MM.1S (cell line): Measurements from ENCODE around the gene AQR.

ENCODE experiments used
- DNase-seq: peaks from one replicate; pipeline ENCODE4 v3.0.0-alpha.2; 2015
- H2AFZ ChIP-seq: fragments of 300-600 bp; sonication (generic); 2 replicates; pipeline ENCODE4 v1.6.0; 2016; ENCODE audit warnings: antibody characterized with exemption, low read length
- H3F3A ChIP-seq: fragments of 300-600 bp; sonication (generic); 2 replicates; pipeline ENCODE4 v1.6.1; 2016; ENCODE audit warnings: mild to moderate bottlenecking, antibody characterized with exemption, low read length, moderate library complexity, mixed read lengths; ENCODE audit not compliant: insufficient read depth
- H3K27ac ChIP-seq: fragments of 300-600 bp; sonication (generic); 2 replicates; pipeline ENCODE4 v1.5.1; 2016; ENCODE audit warnings: mild to moderate bottlenecking, low read length
- H3K27me3 ChIP-seq: fragments of 300-600 bp; sonication (generic); replicated peaks from 2 replicates; pipeline ENCODE4 v1.6.0; 2016; ENCODE audit warnings: low read length; ENCODE audit not compliant: insufficient read depth
- H3K36me3 ChIP-seq: fragments of 300-600 bp; sonication (generic); replicated peaks from 2 replicates; pipeline ENCODE4 v1.6.1; 2016; ENCODE audit warnings: mild to moderate bottlenecking, low read length, mixed read lengths; ENCODE audit not compliant: insufficient read depth
- H3K4me1 ChIP-seq: fragments of 300-600 bp; sonication (generic); 2 replicates; pipeline ENCODE4 v1.6.1; 2016; ENCODE audit warnings: low read length, mixed read lengths
- H3K4me2 ChIP-seq: fragments of 300-600 bp; sonication (generic); 2 replicates; pipeline ENCODE4 v1.6.0; 2016; ENCODE audit warnings: low read depth, low read length
- H3K4me3 ChIP-seq: fragments of 300-600 bp; sonication (generic); 2 replicates; pipeline ENCODE4 v1.5.1; 2016; ENCODE audit warnings: low read length, mixed read lengths
- H3K79me2 ChIP-seq: fragments of 300-600 bp; sonication (generic); 2 replicates; pipeline ENCODE4 v1.6.1; 2016; ENCODE audit warnings: mixed run types, low read length, mixed read lengths
- H3K9ac ChIP-seq: fragments of 300-600 bp; sonication (generic); 2 replicates; pipeline ENCODE4 v1.6.1; 2016; ENCODE audit warnings: low read length, mixed read lengths
- H3K9me2 ChIP-seq: fragments of 300-600 bp; sonication (generic); replicated peaks from 2 replicates; pipeline ENCODE4 v1.6.1; 2016; ENCODE audit warnings: mild to moderate bottlenecking, low read length, mixed read lengths; ENCODE audit not compliant: insufficient read depth
- H3K9me3 ChIP-seq: fragments of 300-600 bp; sonication (generic); replicated peaks from 2 replicates; pipeline ENCODE4 v1.6.1; 2016; ENCODE audit warnings: mild to moderate bottlenecking, low read length, mixed read lengths; ENCODE audit not compliant: insufficient read depth
- H4K20me1 ChIP-seq: fragments of 300-600 bp; sonication (generic); 2 replicates; pipeline ENCODE4 v1.6.1; 2016; ENCODE audit warnings: mild to moderate bottlenecking, low read length, moderate library complexity, mixed read lengths; ENCODE audit not compliant: insufficient read depth
- EZH2 ChIP-seq: fragments of 300-600 bp; sonication (generic); optimal IDR thresholded peaks from 2 replicates; pipeline ENCODE3; 2017; ENCODE audit warnings: low read depth, mild to moderate bottlenecking, antibody characterized with exemption, low read length, mixed read lengths
- EZH2phosphoT487 ChIP-seq: fragments of 300-600 bp; sonication (generic); IDR thresholded peaks from 2 replicates; pipeline ENCODE4 v1.6.1; 2018; ENCODE audit warnings: antibody characterized with exemption, low read length
- TF ChIP-seq, protein P1 (sequence below): fragments of 300-600 bp; sonication (generic); IDR thresholded peaks from 2 replicates; pipeline ENCODE4 v1.5.1; 2016; ENCODE audit warnings: antibody characterized with exemption, low read length, mixed read lengths

The AQR gene

DNA sequence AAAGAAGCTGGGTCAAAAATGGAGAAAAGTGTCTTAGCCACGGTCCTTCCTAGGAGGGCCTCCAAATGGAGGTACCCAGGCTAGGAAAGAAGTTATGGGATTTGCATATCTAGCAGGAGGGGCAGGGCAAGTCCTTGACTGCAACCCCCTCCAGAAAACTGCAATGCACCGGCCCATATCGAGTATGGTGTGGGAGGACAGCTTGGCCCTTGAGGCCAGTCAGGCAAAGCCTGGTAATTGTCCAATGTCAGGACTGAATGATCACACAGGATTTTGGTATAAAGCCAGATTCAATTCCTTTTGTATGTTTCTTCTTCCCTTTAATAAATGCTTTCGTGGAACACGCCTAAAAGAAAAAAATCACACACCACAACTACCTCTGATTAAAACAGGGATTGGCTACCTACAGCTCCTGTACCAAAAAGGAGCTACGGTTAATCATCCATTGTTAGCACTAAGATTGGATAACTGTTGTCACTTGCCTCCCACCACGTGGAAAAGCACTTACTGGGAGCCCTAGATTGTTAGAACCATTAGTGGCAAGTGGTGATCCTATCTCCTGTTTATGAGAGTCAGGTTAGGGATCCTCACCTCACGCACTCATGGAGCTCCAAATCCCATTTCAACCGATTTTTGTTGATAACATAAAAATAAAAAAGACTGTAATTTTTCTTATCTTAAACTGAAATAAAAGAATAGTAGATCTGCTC is 17.4 kb upstream of the AQR start:
- DNase-seq: no peak
- Histone ChIP-seq H4K20me1 (no peaks in the 10 kb centered on the region), H3K9me3 (no peaks in the 10 kb centered on the region), H3K27ac (peak overlapping the region; percentile 81; the same call in 1 of the 2 replicates), H3K27me3 (no peaks in the 10 kb centered on the region), H3K4me2 (peak overlapping the region; percentile 96), H3K79me2 (peaks cover 53% of the 10 kb centered on the region), H3K36me3 (peaks cover 4% of the 10 kb centered on the region; the same call in 1 of the 2 replicates), H3K4me1 (peaks cover 20% of the 10 kb centered on the region), H3F3A (no peaks in the 10 kb centered on the region), H3K9ac (peak overlapping the region; percentile 96), H2AFZ (no peak overlapping the region), H3K9me2 (no peaks in the 10 kb centered on the region), H3K4me3 (peak overlapping the region; percentile 93)
- TF ChIP-seq, protein P1, sequence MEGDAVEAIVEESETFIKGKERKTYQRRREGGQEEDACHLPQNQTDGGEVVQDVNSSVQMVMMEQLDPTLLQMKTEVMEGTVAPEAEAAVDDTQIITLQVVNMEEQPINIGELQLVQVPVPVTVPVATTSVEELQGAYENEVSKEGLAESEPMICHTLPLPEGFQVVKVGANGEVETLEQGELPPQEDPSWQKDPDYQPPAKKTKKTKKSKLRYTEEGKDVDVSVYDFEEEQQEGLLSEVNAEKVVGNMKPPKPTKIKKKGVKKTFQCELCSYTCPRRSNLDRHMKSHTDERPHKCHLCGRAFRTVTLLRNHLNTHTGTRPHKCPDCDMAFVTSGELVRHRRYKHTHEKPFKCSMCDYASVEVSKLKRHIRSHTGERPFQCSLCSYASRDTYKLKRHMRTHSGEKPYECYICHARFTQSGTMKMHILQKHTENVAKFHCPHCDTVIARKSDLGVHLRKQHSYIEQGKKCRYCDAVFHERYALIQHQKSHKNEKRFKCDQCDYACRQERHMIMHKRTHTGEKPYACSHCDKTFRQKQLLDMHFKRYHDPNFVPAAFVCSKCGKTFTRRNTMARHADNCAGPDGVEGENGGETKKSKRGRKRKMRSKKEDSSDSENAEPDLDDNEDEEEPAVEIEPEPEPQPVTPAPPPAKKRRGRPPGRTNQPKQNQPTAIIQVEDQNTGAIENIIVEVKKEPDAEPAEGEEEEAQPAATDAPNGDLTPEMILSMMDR: no peak
- TF ChIP-seq EZH2 (no peak), EZH2phosphoT487 (no peak)

DNA sequence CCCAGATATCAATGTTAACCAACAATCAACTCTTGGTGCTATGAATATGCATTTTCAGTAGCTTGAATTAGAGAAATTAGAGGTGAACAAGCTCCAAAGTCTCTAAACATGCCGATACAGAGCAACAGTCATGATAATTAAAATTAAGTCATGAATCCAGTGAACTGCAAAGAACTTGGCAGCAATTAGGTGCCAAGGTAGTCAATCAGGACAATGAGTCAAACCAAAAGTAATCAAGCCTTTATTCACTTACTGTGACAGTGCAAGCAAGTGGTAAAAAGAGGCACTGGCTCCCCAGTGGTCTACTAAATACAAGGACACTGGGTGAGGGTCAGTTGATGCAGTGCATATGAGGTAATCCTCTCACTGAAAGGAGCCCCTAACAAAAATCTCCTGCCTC is 16.8 kb upstream of the AQR start:
- H3K4me3 ChIP-seq: peak overlapping the region; percentile 93
- no peak overlapping the region for H3K27ac ChIP-seq

DNA sequence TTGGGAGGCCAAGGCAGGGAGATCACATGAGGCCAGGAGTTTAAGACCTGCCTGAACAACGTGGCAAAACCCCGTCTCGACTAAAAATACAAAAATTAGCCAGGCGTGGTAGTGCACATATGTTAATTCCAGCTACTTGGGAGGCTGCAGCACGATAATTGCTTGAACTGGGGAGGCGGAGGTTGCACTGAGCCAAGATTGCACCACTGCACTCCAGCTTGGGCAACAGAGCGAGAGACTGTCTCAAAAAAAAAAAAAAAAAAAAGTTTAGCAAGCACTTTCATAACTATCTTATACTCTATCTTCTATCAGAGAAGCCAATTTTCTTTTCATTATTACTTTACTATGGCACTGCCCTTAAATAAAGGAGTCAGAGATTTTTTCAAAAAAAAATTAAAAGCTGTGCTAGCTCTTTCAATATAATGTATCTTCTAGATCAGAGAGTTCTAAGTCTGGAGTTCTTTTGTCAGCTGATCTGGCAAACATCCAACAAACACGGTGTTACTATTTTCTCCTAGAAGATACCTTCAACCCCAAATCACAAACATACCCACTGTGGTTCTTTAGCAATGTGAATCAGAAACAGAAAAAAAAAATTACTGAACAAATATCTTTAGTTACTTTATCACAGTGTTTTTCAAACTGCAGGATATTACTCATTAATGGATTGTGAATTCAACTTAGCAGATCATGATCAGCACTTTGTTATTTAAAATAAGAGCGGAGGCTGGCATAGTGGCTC is 15.5 kb upstream of the AQR start:
- Histone ChIP-seq H3K27me3 (no peaks in the 10 kb centered on the region), H3K9me3 (no peaks in the 10 kb centered on the region), H3K4me1 (peaks cover 20% of the 10 kb centered on the region), H3K36me3 (peaks cover 4% of the 10 kb centered on the region; the same call in 1 of the 2 replicates), H3K9ac (no peak overlapping the region), H3K27ac (no peak overlapping the region), H3K4me2 (no peak overlapping the region), H3F3A (peaks cover 3% of the 10 kb centered on the region; the same call in 1 of the 2 replicates), H2AFZ (no peak overlapping the region), H3K4me3 (no peak overlapping the region), H4K20me1 (no peaks in the 10 kb centered on the region), H3K9me2 (no peaks in the 10 kb centered on the region), H3K79me2 (peaks cover 53% of the 10 kb centered on the region)
- DNase-seq: no peak
- TF ChIP-seq, protein P1: no peak
- no peak for TF ChIP-seq EZH2phosphoT487
- TF ChIP-seq EZH2: no peak

More for the DNA sequence above, 16.8 kb upstream of the AQR start:
- no peaks in the 10 kb centered on the region for H4K20me1 ChIP-seq
- DNase-seq: no peak
- H3K79me2 ChIP-seq: peaks cover 53% of the 10 kb centered on the region
- no peaks in the 10 kb centered on the region for H3K9me3 ChIP-seq
- no peaks in the 10 kb centered on the region for H3K27me3 ChIP-seq
- peaks cover 4% of the 10 kb centered on the region; the same call in 1 of the 2 replicates for H3K36me3 ChIP-seq
- H2AFZ ChIP-seq: no peak overlapping the region
- H3F3A ChIP-seq: no peaks in the 10 kb centered on the region
- peak overlapping the region; percentile 96; the same call in 1 of the 2 replicates for H3K9ac ChIP-seq
- H3K4me2 ChIP-seq: peak overlapping the region; percentile 96
- H3K4me1 ChIP-seq: peaks cover 20% of the 10 kb centered on the region
- TF ChIP-seq EZH2phosphoT487 (no peak), EZH2 (no peak)
- TF ChIP-seq, protein P1: no peak
- H3K9me2 ChIP-seq: no peaks in the 10 kb centered on the region
